Midbrain (tissue), 1 donor: ENCODE data around the gene COL21A1.

Experiments
- DNase-seq: peaks from one replicate; lab custom pipeline; 2025; lab: John Stamatoyannopoulos, UW

The COL21A1 gene

DNA sequence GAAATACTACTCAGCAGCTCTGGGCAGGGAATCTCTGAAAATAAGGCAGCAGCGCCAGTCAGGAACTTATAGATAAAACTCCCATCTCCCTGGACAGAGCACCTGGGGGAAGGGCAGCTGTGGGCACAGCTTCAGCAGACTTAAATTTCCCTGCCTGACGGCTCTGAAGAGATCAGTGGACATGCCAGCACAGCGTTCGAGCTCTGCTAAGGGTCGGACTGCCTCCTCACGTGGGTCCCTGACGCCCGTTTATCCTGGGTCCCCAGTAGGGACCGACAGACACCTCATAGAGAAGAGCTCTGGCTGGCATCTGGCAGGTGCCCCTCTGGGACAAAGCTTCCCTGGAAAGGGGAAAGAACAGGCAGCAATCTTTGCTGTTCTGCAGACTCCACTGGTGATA lies 59.0 kb downstream of the COL21A1 start:
- DNase-seq: no peak

DNA sequence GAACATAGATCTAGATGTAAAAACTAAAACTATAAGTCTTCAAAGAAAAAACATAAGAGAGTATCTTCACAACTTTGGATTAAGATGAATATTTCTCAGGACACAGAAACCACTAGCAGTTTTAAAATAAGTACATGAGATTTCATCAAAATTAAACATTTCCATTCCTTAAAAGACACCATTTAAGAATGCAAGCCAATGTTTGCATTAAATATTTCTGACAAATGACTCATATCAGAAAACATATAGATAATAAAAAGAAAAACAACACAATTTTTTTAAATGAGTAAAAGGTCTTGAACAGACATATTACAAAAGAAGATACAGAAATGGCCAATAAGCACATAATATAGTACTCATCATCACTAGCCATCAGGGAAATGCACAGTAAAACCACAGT lies 59.7 kb downstream of the COL21A1 start:
- no peak for DNase-seq

DNA sequence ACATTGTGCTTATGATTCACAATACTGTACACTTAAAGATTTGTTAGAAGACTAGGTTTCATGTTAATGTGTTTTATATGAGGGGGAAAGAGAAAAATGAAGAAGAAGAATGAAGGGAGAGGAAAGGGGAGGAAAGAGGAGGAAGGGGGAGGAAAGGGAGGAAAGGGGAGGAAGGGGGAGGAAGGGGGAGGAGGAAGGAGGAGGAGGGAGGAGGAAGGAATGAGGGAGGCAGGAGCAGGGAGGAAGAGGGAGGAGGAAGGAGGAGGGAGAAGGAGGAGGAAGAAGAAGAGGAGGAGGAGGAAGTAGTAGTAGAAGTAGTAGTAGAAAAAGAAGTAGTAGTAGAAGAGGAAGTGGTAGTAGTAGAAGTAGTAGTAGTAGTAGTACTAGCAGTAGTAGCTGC lies 70.6 kb downstream of the COL21A1 start:
- DNase-seq: no peak

DNA sequence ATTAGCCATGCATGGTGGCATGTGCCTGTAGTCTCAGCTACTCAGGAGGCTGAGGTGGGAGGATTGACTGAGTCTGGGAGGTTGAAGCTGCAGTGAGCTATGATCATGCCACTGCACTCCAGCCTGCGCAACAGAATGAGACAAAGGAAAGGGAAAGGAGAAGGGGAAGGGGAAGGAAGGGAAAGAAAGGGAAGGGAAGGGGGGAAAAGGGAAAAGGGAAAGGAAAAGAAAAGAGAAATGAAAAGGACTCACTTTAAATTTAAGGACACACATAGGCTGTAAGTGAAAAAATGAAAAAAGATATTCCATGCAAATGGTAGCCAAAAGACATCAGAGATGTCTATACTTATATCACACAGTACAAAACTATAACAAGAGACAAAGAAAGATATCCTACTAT lies 74.2 kb downstream of the COL21A1 start:
- DNase-seq: no peak

DNA sequence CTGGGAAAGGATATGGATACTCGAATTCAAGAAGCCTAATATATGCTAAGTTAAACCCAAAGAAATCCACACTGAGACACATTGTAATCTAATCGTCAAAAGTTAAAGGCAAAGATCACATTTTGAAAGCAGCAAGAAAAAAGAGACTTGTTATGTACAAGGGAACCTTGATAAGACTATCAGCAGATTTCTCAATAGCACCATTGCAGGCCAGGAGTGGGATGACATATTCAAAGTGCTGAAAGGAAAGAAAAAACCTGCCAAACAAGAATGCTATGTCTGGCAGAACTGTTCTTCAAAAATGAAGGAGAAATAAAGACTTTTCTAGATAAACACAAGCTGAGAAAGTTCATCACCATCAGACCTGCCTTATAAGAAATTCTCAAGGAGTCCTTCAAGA lies 75.2 kb downstream of the COL21A1 start:
- no peak for DNase-seq

DNA sequence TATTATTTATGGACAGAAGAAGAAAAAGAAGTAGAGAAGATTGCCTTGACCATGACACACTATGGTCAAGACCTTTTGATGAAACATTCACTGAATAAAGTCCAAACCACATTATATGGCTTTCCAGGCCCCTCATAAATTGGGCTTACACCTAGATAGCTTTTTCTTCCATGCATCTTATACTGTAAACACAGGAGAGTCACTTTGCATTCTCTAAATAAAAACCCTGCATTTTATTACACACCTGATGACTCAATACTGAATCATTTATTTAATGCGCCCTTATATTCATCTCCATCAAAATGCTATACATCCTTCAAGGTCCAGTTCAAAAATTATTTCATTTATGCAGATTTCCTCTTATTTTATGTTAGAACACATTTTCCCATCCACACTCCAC lies 78.0 kb downstream of the COL21A1 start:
- DNase-seq: no peak

DNA sequence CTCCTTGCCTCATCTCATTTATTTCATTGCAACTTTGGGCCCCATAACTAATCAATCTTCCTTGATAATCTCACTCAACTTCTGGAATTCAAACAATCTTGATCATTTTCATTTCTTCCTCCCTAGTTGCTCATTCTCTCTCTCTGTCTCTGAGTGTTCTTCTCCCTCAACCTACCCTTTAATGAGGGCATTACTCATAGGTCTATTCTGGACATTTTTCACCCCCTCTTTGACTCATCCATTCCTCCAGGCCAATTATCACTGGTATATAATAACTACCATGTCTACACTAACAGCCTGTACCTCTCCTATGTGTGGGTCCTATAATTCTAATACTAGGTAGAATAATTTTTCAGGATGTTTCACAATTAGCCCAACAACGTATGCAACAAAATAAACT lies 78.8 kb downstream of the COL21A1 start:
- no peak for DNase-seq

DNA sequence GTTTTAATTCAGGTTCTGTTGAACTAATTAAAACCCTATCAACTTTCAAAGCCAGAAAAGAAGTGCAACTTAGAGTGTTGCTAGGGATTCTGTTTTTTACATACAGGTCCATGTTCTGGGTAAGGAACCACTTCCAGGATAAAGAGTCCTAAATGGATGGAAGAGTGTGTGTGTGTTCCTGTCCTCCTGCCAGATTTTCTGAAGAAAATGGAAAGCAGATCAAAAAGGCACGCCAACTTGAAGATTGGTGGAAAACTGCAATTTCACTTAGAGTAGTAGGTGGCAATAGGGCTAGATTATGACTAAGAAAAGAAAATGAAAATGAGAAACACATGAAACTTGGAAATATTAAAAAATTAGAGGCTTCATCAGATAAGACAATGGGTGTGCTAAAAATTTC lies 85.3 kb downstream of the COL21A1 start:
- DNase-seq: no peak

DNA sequence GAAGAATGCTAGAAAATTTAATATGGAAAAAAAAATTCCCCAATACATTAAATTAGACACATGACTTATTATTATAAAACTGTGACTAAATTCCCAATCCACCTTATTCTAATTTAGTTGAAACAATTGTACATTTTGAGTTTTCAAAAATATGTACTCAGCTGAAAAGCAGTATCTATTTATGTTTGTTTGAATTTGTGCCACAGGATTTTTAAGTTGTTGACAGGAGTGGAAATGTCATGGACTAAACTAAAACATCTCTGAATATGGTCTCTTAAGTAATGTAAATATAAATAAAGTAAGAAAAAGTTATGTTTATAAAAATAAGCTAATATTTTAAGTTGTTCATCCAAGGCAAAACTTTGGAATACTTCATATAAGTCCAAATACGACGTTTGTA lies 86.9 kb downstream of the COL21A1 start:
- no peak for DNase-seq

DNA sequence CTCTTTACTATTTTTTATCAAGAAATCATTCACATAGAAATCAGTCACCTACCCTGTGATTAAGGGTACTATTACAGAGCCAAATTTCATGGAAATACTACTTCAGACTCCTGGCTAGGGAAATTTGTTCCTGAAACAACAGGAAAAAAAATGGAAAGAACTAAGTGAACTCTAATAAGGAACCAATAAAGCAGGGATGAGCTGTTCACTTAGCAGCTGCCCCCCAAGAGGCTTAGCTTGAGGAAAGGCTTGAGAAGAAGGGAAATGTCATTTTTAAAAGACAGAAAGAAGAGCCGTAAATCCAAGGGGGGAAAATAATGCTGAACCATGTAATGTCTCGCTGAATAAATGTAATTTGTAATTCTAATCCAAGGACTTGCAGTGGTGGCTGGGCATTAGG lies 88.8 kb downstream of the COL21A1 start:
- no peak for DNase-seq

DNA sequence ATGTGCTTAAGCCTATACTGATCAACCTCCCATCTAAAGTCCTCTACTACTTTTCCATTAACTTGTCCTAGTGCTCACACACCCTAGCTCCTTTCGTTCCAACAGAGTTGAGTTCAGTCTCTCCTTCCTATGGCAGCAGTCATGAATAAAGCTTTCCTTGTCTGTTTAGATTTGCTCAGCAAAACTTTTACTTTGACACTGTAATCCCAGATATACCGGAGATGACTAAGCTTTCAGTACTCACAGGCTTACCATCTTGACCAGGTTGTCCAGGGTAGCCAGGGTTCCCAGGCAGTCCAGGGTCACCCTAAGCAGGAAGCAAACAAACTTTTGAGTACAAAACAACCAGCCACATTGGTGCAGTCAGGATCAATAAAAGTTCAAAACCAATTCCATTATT lies 90.7 kb downstream of the COL21A1 start:
- DNase-seq: no peak

DNA sequence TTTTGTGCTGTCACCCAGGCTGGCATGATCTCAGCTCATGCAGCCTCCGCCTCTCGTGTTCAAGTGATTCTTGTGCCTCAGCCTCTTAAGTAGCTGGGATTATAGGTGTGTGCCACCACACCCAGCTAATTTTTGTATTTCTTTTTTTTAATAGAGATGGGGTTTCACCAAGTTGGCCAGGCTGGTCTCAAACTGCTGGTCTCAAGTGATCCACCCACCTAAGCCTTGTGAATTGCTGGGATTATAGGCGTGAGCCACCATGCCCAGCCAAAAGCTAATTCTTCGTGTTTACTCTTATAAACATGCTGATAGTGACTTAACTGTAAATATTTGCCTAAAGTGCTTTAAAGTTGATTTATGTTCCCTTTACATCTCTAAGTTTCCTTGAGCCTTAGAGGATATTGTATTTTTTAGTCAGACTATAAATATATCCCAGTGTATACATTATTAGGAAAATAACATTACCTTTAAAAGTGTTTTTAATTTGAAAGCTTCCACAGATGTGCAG lies 91.7 kb downstream of the COL21A1 start:
- DNase-seq: no peak

DNA sequence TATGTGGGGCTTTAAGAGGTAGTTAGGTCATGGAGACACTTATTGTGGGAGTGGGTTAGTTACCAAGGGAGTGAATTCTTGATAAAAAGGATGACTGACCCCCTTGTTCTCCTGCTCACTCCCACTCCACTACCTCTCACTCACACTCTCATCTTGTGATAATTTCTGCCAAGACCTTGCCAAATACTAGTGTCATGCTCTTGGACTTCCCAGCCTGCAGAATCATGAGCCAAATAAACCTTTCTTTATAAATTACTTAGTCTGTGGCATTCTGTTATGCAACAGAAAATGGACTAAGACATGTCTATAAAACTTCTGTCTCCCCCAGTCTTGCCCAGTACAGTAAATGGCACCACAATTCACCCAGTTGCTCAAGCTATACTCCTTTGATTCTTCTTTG lies 93.3 kb downstream of the COL21A1 start:
- DNase-seq: no peak

DNA sequence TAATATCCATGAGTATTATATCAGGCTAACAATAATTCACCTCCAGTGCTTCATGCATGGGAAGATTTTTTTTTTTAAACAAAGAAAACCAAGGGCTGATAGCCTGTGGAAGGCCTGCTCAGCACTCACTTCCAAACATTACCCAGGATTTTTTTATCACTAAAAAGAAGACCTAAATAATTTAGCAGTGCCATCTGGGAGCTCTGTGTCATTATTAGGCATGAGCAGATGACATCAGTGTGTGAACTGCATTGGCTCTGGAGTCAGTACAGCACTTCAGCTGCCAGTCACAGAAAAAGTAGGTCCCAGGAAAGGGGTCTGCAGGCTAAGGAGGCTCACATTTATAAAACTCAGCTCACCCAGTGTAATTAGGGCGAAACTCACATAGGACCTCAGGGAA lies 94.8 kb downstream of the COL21A1 start:
- DNase-seq: no peak

DNA sequence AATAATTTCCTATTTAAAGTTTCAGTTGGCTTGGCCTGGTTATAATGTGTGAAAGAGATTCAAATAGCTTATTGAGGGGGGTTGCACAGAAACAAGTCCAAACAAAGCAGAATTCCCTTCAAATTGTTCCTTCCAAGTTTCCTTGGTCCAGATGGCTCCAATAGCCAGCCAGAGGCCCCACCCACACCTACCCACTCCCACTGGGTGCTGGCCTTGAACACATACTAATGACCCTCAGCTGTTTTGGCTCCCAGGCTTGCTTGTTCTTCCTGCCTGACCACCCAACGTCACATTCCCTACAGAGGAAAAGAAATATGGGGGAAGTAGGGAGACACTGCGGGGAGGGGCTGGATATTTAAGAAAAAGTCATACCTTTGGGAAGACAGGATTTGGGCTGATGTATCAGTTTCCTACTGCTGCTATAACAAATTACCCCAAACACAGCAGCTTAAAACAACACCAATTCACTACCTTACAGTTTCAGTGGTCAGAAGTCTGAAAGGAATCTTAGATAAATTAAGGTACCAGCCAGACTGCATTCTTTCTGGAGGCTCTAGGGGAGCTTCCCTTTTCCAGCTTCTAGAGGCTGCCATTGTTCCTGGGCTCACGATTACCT lies 95.7 kb downstream of the COL21A1 start:
- no peak for DNase-seq

DNA sequence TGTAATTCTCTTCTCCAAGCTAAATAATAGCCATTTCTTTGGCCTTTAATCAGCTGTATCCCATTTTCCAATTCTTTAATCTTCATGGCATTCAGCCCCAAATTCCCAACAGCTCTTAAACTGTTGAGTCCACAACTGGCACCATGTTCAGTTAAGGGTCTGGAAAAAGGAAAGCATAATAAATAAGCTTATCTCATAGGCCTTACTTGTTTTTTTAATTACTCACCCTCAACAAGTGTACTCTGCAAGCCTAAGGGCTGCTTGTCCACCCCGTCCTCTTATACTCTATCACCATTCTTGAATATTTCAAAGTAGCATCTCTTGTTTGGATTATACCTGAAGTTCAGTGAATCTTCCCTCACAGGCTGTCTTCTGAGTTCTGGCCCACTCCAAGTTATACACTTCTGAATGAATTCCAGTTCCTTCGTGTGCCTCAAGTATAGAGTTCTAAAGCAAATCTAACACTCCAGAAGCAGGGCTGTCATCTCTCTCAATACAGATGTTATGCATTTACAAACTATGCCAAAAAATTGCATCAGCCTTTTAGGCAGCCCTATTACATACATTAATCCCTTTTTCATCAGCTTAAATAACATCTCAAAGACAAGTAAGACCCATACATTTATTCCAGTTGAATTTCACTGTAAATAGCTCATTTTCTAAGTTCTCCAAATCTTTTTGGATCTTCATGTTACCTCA lies 98.7 kb downstream of the COL21A1 start:
- no peak for DNase-seq

DNA sequence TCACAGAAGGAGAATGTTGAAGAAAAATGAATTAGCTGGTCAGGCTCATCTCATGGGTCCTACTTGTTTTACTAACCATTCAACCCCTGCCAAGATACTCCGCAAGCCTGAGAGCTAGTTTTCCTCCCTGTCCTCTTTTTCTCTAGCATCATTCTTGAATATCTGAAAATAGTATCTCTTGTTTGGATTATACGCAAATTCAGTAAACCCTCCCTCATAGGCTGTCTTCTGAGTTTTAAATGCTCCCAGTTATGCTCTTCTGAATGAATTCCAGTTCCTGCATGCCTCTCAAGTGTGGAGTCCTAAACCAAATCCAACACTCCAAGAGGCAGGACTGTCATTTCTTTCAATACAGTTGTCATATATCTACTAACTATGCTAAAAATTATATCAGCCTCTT lies 99.6 kb downstream of the COL21A1 start:
- DNase-seq: no peak

DNA sequence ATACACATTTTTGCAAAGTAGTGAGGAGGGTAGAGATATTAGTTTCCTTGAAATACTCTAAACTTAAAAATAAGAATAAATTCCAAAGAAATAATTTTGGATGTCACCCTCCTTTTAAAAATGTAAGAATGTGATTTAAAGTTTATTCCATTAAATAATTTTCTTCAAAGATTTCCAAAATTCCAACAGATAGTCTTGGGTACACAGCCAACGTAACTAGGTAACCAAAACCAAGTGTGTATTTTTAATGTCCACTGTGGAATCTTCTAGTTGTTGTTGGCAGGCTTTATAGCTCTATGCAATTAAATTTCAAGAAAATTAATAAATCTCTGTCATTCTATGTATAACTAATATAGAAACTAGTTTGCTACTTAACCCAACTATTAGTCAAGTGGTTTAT lies 101.3 kb downstream of the COL21A1 start:
- DNase-seq: no peak

DNA sequence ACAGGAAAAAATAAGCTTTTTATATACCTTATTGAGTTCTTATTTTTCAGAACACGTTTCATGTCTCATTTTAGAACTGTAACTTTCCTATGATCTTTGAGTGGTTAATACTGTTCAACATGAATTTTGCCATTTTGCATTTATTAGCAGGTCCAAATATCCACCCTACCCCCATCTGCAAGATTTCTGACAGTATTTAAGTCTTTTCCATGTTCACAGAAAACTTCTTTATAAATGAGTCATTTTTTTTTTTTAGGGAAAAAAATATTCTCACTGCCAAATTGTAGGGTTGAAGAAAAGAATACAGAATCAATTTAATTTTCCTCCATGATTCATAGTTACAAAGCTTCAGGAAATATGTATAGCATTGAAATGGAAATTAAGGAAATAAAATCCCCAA lies 101.8 kb downstream of the COL21A1 start:
- DNase-seq: no peak

DNA sequence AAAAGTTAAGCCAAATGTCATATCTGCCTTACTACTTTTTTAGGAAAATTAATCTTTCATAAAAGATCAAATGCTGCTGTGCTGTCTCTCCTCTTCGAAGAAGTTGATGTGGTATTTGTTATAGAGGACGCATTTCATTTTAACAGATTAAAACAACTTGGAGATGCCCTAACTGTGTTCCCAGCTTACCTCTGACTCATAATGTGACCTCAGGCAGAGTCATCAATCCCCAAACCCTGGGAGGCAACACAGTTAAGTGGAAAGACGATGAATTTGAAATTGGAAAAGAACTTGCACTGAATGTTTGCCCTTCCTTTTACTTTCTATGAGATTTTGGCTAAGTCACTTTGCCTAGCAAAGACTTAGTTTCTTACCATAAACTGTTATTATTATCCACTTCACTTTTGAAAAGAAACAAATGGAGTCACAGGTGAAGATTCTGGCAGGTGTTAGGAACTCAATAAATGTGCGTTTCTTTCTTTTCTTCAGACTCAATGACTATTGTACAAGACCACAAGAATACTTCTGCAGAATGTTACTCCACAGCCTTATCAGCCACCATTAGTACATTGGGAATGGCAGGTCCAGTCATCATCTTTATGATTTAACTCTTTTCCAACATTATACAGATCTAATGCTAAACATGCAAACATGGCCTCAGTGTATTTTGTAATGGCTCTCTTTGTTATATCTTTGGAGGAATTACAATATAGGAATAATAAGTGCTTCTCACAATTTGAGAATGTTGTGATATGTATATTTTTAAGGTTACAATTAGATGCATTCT lies 102.6 kb downstream of the COL21A1 start:
- DNase-seq: no peak

DNA sequence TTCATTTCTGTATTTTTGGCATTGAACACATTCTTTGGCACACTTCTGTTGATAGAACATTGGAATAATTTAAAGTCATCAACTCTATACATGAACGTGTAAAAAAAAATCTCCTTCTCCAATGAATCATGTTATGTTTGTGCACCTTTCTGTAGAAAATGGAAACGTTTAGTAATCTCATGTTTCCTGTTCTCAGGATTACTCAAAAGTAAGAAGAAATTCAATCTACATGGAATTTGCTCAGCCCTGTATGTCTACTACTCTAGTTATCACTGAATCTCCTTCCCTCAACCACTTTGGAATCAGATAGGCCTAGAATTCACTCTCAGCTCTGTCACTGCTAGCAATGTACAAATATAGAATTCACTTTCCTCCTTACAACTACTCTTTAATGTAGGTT lies 103.6 kb downstream of the COL21A1 start:
- no peak for DNase-seq

DNA sequence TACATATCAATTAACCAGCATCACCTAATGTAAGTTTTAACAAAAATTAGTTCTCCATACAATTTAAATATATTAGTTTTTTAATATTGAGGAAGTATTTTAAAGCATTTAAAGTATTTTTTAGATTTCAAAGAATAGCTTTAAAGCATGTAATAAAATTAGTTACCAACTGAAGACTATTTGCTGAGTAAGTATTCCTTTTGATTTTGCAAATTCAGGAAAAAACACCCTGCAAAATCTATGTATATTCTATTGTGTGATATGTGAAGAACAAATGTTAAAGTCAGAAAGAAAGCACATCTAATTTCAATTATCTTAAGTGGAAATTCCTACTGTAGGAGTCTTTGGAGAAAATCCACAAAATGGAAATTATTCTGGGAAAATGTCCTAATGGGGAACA lies 107.3 kb downstream of the COL21A1 start:
- no peak for DNase-seq

DNA sequence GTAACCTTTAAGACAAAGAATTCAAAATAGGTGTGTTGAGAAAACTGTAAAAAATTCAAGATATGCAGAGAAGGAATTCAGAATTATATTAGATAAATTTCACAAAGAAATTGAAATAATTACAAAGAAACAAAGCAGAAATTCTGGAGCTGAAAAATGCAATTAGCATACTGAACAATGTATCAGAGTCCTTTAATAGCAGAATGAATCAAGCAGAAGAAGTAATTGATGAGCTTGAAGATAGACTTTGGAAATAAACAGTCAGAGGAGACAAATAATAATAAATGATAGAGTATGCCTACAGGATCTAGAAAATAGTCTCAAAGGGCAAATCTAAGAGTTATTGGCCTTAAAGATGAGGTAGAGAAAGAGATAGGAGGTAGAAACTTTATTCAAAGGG lies 131.7 kb downstream of the COL21A1 start:
- DNase-seq: no peak
